Mesothelial cell of epicardium (in vitro differentiated cells): ENCODE results near the gene OSBPL6. TPM values are rescaled to one million over a fixed set of nuclear protein-coding genes. Genes with fewer than 3 reads are reported as not detected.

Experiments used
- DNase-seq, 2 experiments: peaks; one replicate each; pipeline ENCODE4 v3.0.0; 2021; ENCODE audit warnings: low spot score in 2 of 2; ENCODE audit not compliant: unreplicated experiment in 2 of 2
- H3K27ac Mint-ChIP-seq: 2 replicates; pipeline ENCODE4 v1.8.0; 2021; ENCODE audit warnings: mixed read lengths
- H3K27me3 Mint-ChIP-seq: 2 replicates; pipeline ENCODE4 v1.8.0; 2021; ENCODE audit warnings: low read depth, mixed read lengths
- H3K36me3 Mint-ChIP-seq: 2 replicates; pipeline ENCODE4 v1.8.0; 2021; ENCODE audit warnings: mixed read lengths
- H3K4me1 Mint-ChIP-seq: 2 replicates; pipeline ENCODE4 v1.8.0; 2021; ENCODE audit warnings: mixed read lengths
- H3K4me3 Mint-ChIP-seq: 2 replicates; pipeline ENCODE4 v1.8.0; 2021; ENCODE audit warnings: mild to moderate bottlenecking, moderate library complexity, mixed read lengths
- H3K9me3 Mint-ChIP-seq: 2 replicates; pipeline ENCODE4 v1.8.0; 2021; ENCODE audit warnings: mixed read lengths
- total RNA-seq: library from RNA; stranded (reverse); gene quantifications from 3 replicates; pipeline ENCODE4 v1.2.1, GENCODE V29; 2021
- TF ChIP-seq, protein P1 (sequence below): fragments of 200-600 bp; sonication (generic); IDR thresholded peaks from one replicate; pipeline ENCODE4 v1.5.0; 2021; ENCODE audit warnings: antibody characterized with exemption; ENCODE audit not compliant: unreplicated experiment

Gene OSBPL6
- total RNA-seq, 1 donor from 2014 or later: 2.8 TPM

DNA sequence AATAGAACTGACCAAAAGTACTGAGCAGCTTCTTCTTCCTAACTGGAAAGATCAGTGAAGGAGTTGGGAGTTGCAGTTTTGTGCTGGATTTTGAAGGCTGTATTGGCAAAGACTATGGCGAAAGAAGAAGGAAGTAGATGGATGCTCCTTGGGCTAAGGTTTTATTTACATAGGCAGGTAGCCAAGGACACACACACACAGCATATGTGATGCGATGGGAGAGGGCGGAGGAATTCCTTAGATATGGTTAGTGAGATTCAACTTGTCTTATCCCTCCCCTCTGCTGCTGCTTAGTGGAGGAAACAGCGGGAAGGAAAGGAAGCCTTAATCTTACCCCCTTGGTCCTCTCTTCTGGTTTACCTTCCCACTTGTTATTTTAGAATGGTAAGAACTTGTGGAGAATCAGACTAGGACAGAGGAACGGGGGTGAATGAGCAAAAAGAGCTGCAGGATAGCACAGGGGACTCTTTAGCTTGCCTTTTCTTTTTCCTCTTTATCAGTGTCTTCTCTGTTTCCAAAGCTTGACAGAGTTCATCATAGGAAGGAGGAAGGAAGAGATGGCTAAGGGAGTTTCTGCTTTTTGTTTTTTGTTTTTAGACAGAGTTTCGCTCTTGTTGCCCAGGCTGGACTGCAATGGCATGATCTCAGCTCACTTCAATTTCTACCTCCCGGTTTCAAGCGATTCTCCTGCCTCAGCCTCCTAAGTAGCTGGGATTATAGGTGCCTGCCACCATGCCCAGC lies 87.9 kb downstream of the OSBPL6 start:
- Mint-ChIP-seq H3K4me1 (peaks cover 44% of the 10 kb centered on the region), H3K36me3 (peaks cover 4% of the 10 kb centered on the region)
- DNase-seq: peak in 1 of 2 experiments; percentile 39

DNA sequence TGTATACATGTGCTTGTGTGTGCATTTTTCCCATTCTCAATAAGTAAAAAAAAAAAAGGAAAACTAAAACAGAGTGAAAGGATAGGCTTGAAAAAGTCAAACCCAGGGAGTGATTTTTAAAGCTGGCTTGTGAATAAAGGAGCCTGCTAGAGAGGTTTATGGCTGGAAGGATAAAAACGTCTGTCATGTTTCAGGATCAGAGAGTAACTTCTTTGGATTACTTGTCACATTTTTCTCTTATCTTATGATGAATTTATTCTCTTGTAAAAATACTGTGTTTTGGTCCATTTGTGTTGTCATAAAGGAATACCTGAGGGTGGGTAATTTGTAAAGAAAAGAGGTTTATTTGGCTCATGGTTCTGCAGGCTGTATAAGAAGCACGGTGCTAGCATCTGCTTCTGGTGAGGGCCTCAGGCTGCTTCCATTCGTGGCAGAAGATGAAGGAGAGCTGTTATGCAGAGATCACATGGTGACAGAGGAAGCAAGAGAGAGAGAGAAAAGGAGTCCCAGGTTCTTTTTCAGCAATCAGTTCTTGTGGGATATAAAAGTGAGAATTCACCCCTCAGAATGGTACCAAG lies 89.1 kb downstream of the OSBPL6 start:
- TF ChIP-seq, protein P1, sequence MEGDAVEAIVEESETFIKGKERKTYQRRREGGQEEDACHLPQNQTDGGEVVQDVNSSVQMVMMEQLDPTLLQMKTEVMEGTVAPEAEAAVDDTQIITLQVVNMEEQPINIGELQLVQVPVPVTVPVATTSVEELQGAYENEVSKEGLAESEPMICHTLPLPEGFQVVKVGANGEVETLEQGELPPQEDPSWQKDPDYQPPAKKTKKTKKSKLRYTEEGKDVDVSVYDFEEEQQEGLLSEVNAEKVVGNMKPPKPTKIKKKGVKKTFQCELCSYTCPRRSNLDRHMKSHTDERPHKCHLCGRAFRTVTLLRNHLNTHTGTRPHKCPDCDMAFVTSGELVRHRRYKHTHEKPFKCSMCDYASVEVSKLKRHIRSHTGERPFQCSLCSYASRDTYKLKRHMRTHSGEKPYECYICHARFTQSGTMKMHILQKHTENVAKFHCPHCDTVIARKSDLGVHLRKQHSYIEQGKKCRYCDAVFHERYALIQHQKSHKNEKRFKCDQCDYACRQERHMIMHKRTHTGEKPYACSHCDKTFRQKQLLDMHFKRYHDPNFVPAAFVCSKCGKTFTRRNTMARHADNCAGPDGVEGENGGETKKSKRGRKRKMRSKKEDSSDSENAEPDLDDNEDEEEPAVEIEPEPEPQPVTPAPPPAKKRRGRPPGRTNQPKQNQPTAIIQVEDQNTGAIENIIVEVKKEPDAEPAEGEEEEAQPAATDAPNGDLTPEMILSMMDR: no peak
- DNase-seq: no peak
- H3K4me1 Mint-ChIP-seq: peaks cover 34% of the 10 kb centered on the region
- no peaks in the 10 kb centered on the region for H3K27me3 Mint-ChIP-seq
- H3K9me3 Mint-ChIP-seq: peaks cover 18% of the 10 kb centered on the region
- peak overlapping the region; percentile 65 for H3K27ac Mint-ChIP-seq
- H3K36me3 Mint-ChIP-seq: peaks cover 7% of the 10 kb centered on the region
- no peak overlapping the region for H3K4me3 Mint-ChIP-seq

More for the DNA sequence above, 87.9 kb downstream of the OSBPL6 start:
- Mint-ChIP-seq H3K4me3 (no peak overlapping the region), H3K27me3 (no peaks in the 10 kb centered on the region), H3K9me3 (peaks cover 10% of the 10 kb centered on the region), H3K27ac (peak overlapping the region; percentile 36)
- TF ChIP-seq, protein P1: no peak

DNA sequence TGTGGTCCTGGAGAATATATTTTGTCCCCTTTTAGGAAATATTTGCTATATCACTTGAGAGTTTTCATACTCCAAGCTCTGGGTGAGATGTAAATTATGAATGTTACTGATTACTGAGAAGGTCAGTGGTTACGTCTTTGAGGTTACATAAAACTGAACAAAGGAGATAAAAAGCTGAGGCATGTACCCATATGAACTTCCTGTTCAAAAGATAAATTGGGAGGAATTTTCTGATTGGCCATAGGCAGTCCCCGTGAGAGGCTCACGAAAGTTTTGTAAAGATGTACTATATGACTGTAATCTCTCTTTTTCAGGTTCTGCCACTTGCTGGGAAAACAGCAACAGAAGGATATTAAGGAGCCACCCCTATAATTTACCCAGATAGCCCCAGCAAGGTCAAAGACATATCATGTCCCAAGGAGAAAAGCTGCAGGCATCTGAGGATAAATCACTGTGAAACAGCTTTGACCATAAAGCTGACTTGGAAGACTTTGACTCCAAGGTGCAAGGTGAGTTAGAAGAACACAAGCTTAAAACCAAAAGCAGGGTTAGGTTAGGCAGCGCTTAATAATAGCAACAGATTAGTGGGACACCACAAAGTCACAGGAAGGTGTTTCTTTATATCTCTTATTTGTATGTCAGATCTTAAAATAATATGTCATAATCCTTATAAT lies 90.4 kb downstream of the OSBPL6 start:
- peaks cover 21% of the 10 kb centered on the region for H3K4me1 Mint-ChIP-seq
- peaks cover 25% of the 10 kb centered on the region for H3K9me3 Mint-ChIP-seq
- TF ChIP-seq, protein P1: no peak
- no peak for DNase-seq
- no peak overlapping the region for H3K27ac Mint-ChIP-seq
- H3K27me3 Mint-ChIP-seq: no peaks in the 10 kb centered on the region
- H3K36me3 Mint-ChIP-seq: peaks cover 12% of the 10 kb centered on the region
- no peak overlapping the region for H3K4me3 Mint-ChIP-seq

DNA sequence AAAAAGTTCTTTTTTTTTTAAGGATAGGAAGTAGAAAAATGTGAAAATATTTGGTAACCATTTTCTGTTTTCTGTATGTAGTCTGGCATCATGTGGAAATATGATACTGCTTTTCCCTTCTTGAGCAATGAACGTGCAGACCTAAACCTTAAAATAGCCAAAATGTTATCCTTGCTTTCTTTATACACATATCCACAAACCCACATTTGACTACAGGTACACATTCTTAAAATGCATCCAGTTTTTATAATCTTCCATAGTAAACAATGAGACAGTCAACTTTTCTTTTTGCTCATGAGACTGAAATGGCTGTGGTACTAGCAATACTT lies 90.9 kb downstream of the OSBPL6 start:
- peaks cover 14% of the 10 kb centered on the region for H3K36me3 Mint-ChIP-seq
- DNase-seq: no peak
- peaks cover 21% of the 10 kb centered on the region for H3K4me1 Mint-ChIP-seq
- peaks cover 30% of the 10 kb centered on the region for H3K9me3 Mint-ChIP-seq
- no peak overlapping the region for H3K27ac Mint-ChIP-seq
- TF ChIP-seq, protein P1: no peak
- H3K4me3 Mint-ChIP-seq: no peak overlapping the region
- no peaks in the 10 kb centered on the region for H3K27me3 Mint-ChIP-seq

DNA sequence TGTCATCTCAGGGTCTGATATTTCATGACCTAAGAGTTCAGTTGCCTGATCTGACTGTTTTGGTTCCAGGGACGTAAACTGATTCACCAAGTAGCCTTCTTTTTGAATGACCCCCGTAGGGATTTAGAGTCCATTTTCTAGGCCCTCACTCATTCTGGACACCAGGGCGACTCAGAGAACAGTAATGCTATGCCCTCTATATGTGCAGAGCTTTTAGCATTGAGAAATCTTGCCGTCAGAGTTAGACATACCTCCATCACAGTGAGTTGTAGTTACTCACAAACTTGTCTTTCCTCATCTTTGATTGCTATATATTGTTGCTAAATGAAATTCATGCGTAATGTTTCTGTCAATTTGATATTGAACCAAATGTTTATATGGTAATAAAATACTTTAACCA lies 92.3 kb downstream of the OSBPL6 start:
- Mint-ChIP-seq H3K36me3 (peaks cover 14% of the 10 kb centered on the region), H3K4me1 (peaks cover 17% of the 10 kb centered on the region), H3K27ac (no peak overlapping the region), H3K9me3 (peaks cover 38% of the 10 kb centered on the region), H3K4me3 (no peak overlapping the region), H3K27me3 (no peaks in the 10 kb centered on the region)
- TF ChIP-seq, protein P1: no peak
- no peak for DNase-seq
